Measurements from ENCODE around the gene AP3B1.
"Not testable (repeated sequence)": the region's sequence is repeated elsewhere in the genome, so short reads cannot be mapped to it uniquely, and the experiment has no call there.

AP3B1 gene

DNA sequence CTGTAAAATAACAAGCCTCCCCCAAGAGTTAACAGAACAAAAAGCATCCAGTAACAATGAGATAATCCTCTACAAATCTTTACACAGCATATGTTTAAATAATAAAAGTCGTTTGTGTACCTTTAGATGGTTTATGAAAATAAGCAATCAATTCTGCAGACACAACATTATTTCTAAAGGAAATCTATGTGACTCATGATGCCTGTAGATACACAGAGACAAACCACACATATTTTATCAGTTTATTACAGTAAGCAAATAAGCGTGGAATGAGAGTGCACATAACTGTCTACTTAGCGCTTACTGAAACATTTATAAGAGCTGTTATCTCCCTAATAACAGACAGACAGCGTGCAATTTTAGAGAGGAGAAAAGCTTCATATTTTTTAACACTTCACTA, 243.6 kb downstream of the AP3B1 start:
- DNase-seq (ENCODE audit: low read depth) = no peak
- no peak for TF ChIP-seq CTCF (IDR thresholded peaks at IDR 0.05; ENCODE audit: low read depth, low read length, missing control alignments)
- H3K4me3 ChIP-seq (ENCODE audit: low read depth, low read length) = no peak overlapping the region

DNA sequence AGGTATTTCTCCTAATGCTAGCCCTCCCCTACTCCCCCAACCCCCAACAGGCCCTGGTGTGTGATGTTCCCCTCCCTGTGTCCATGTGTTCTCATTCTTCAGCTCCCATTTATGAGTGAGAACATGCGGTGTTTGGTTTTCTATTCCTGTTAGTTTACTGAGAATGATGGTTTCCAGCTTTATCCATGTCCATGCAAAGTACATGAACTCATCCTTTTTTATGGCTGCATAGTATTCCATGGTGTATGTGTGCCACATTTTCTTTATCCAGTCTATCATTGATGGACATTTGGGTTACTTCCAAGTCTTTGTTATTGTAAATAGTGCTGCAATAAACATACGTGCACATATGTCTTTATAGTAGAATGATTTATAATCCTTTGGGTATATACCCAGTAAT, 247.7 kb downstream of the AP3B1 start:
- H3K4me3 ChIP-seq (ENCODE audit: low read depth, low read length); DNase-seq (ENCODE audit: low read depth): not testable (repeated sequence)

DNA sequence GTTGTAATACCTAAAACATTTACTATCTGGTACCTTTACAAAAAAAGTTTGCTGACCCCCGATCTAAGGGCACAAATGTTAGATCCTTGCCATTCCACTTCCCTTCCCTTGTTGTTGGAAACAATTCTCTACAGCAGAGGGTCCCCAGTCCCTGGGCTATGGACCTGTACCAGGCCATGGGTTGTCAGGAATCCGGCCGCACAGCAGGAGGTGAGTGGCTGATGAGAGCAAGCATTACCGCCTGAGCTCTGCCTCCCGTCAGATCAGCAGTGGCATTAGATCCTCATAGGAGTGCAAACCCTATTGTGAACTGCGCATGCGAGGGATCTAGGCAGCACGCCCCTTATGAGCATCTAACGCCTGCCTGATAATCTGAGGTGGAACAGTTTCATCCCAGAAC, 248.5 kb downstream of the AP3B1 start:
- DNase-seq (ENCODE audit: low read depth) = no peak
- no peak for TF ChIP-seq CTCF (IDR thresholded peaks at IDR 0.05; ENCODE audit: low read depth, low read length, missing control alignments)
- no peak overlapping the region for H3K4me3 ChIP-seq (ENCODE audit: low read depth, low read length)

DNA sequence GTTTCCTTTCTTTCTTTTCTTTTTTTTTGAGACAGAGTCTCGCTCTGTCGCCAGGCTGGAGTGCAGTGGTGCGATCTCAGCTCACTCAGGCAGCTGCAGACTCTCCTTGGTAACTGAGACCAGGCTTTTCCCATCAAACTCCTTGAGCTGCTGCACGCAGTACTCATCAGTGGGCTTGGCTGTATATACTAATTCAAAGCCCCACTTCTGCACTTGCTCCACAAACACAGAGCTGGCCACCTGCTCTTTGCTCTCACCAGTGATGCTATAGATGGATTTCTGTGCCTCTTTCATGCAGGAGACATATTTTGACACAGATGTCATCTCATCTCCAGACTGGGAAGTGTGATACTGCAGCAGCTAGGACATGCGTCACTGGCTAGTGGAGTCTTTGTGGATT, 252.7 kb downstream of the AP3B1 start:
- H3K4me3 ChIP-seq (ENCODE audit: low read depth, low read length) = no peak overlapping the region
- DNase-seq (ENCODE audit: low read depth) = no peak
- TF ChIP-seq CTCF (IDR thresholded peaks at IDR 0.05; ENCODE audit: low read depth, low read length, missing control alignments) = no peak

DNA sequence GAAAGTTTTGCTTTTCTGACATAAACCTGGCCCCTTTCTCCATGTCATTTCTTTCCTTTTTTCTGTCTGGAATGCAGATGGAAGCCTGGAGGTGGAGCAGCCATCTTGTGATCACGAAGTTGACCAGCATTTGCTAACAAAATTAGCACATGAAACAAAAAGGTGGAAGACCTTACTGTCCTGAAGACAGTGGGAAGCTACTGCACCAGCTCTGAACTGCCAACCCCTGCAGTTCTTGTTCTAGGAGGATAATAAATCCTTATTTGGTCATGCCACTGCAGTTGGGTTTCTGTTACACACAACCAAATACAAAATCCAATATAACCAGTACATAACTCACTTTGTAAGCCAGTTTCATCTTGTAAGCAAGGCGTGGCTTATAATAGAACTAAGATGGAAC, 269.0 kb downstream of the AP3B1 start:
- no peak overlapping the region for H3K4me3 ChIP-seq (ENCODE audit: low read depth, low read length)
- DNase-seq (ENCODE audit: low read depth) = no peak
- TF ChIP-seq CTCF (IDR thresholded peaks at IDR 0.05; ENCODE audit: low read depth, low read length, missing control alignments) = no peak

GRCh38 chr5:78019744-78020143, 274.8 kb downstream of the AP3B1 start:
- no peak for TF ChIP-seq CTCF (IDR thresholded peaks at IDR 0.05; ENCODE audit: low read depth, low read length, missing control alignments)

DNA sequence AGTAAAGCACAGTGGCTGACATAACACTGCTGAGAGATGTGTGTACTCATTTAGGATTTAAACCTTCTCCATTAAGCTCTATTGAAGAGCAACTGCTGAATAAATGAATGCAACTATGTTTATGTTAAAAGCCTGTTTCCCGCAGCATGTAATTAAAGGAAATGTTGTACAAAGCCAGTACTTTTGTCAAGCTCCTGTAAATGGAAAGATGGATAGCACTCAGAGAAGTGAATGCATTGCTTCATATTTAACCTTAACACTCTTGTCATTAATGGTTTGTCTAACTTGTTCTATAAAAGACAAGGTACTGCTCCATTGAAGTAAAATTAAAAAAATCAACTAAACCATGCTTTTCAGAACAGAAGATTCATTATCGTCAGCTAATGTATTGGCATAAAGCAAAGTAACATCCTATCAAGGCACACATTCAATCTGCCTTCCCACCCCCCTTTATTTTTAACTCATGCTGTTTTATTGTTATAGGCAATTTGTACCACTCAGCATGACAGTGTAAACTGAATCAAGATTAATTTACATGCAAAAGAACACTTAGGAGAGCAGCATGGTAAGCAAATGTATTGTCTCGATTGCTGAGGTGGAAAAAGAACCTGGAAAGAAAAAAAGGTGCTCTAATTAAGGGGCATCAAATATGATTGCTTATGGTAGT, 277.5 kb downstream of the AP3B1 start:
- no peak for TF ChIP-seq CTCF (IDR thresholded peaks at IDR 0.05; ENCODE audit: low read depth, low read length, missing control alignments)
- no peak overlapping the region for H3K4me3 ChIP-seq (ENCODE audit: low read depth, low read length)
- no peak for DNase-seq (ENCODE audit: low read depth)

More at GRCh38 chr5:78019744-78020143, 274.8 kb downstream of the AP3B1 start:
- no peak for DNase-seq (ENCODE audit: low read depth)
- H3K4me3 ChIP-seq (ENCODE audit: low read depth, low read length) = no peak overlapping the region
